ENCODE results near the gene DMTF1.

The DMTF1 gene

GRCh38 chr7:87107949-87108776, 44.1 kb upstream of the DMTF1 start:
- Histone ChIP-seq H3K9me3 (ENCODE audit: insufficient read depth, low read length, severe bottlenecking) (no peaks in the 10 kb centered on the region), H3K4me2 (ENCODE audit: insufficient read depth, low read length) (no peak overlapping the region), H3K79me2 (ENCODE audit: insufficient read depth, low read length) (no peaks in the 10 kb centered on the region), H3K4me1 (ENCODE audit: insufficient read depth, low read length) (no peaks in the 10 kb centered on the region), H3K36me3 (ENCODE audit: insufficient read depth, low read length) (no peaks in the 10 kb centered on the region), H3K27ac (ENCODE audit: low read length) (no peak overlapping the region), H4K20me1 (ENCODE audit: insufficient read depth, low read length) (no peaks in the 10 kb centered on the region), H3K27me3 (ENCODE audit: insufficient read depth, low read length, poor library complexity) (no peaks in the 10 kb centered on the region), H2AFZ (ENCODE audit: low read depth, low read length) (no peak overlapping the region), H3K9ac (ENCODE audit: low read depth, low read length) (no peak overlapping the region), H3K4me3 (ENCODE audit: low read depth in 1 of 2, low read length in 2 of 2) (no peak overlapping the region)
- no peak for DNase-seq
- TF ChIP-seq EZH2 (IDR thresholded peaks at IDR 0.05; ENCODE audit: borderline replicate concordance, low read depth, low read length, severe bottlenecking) (no peak), CTCF (IDR thresholded peaks at IDR 0.05; ENCODE audit: borderline replicate concordance, extremely low read depth, low read length, poor library complexity, severe bottlenecking) (no peak)
- ATAC-seq (ENCODE audit: insufficient read depth, low read depth): no peak

- TF ChIP-seq EZH2 (IDR thresholded peaks at IDR 0.05; ENCODE audit: borderline replicate concordance, low read depth, low read length, severe bottlenecking) (no peak), CTCF (IDR thresholded peaks at IDR 0.05; ENCODE audit: borderline replicate concordance, extremely low read depth, low read length, poor library complexity, severe bottlenecking) (no peak)
- Histone ChIP-seq H3K27me3 (ENCODE audit: insufficient read depth, low read length, poor library complexity) (no peaks in the 10 kb centered on the region), H2AFZ (ENCODE audit: low read depth, low read length) (no peak overlapping the region), H3K4me2 (ENCODE audit: insufficient read depth, low read length) (no peak overlapping the region), H3K9me3 (ENCODE audit: insufficient read depth, low read length, severe bottlenecking) (peaks cover 5% of the 10 kb centered on the region), H3K9ac (ENCODE audit: low read depth, low read length) (no peak overlapping the region), H3K36me3 (ENCODE audit: insufficient read depth, low read length) (no peaks in the 10 kb centered on the region), H3K79me2 (ENCODE audit: insufficient read depth, low read length) (no peaks in the 10 kb centered on the region), H3K4me1 (ENCODE audit: insufficient read depth, low read length) (no peaks in the 10 kb centered on the region), H3K27ac (ENCODE audit: low read length) (no peak overlapping the region), H3K4me3 (ENCODE audit: low read depth in 1 of 2, low read length in 2 of 2) (no peak overlapping the region), H4K20me1 (ENCODE audit: insufficient read depth, low read length) (no peaks in the 10 kb centered on the region)
- DNase-seq (no peak), ATAC-seq (ENCODE audit: insufficient read depth, low read depth) (no peak)
Observed at GRCh38 chr7:87110778-87111177, 41.5 kb upstream of the DMTF1 start.

- no peaks in the 10 kb centered on the region for H3K36me3 ChIP-seq (ENCODE audit: insufficient read depth, low read length)
- no peaks in the 10 kb centered on the region for H3K79me2 ChIP-seq (ENCODE audit: insufficient read depth, low read length)
- H3K4me3 ChIP-seq (ENCODE audit: low read depth in 1 of 2, low read length in 2 of 2): no peak overlapping the region
- DNase-seq: no peak
- H3K4me2 ChIP-seq (ENCODE audit: insufficient read depth, low read length): no peak overlapping the region
- H3K27me3 ChIP-seq (ENCODE audit: insufficient read depth, low read length, poor library complexity): no peaks in the 10 kb centered on the region
- no peaks in the 10 kb centered on the region for H3K4me1 ChIP-seq (ENCODE audit: insufficient read depth, low read length)
- H3K9me3 ChIP-seq (ENCODE audit: insufficient read depth, low read length, severe bottlenecking): peaks cover 5% of the 10 kb centered on the region
- no peaks in the 10 kb centered on the region for H4K20me1 ChIP-seq (ENCODE audit: insufficient read depth, low read length)
- H3K9ac ChIP-seq (ENCODE audit: low read depth, low read length): no peak overlapping the region
- TF ChIP-seq EZH2 (IDR thresholded peaks at IDR 0.05; ENCODE audit: borderline replicate concordance, low read depth, low read length, severe bottlenecking) (no peak), CTCF (IDR thresholded peaks at IDR 0.05; ENCODE audit: borderline replicate concordance, extremely low read depth, low read length, poor library complexity, severe bottlenecking) (no peak)
- ATAC-seq (ENCODE audit: insufficient read depth, low read depth): no peak
- no peak overlapping the region for H2AFZ ChIP-seq (ENCODE audit: low read depth, low read length)
- no peak overlapping the region for H3K27ac ChIP-seq (ENCODE audit: low read length)
Observed at GRCh38 chr7:87111877-87112276, 40.4 kb upstream of the DMTF1 start.

All from DND-41 (cell line).